ENCODE results near the gene PBRM1. TPM values are rescaled to one million over a fixed set of nuclear protein-coding genes. Genes with fewer than 3 reads are reported as not detected.
A peak's percentile ranks its signal among the peaks of the same experiment; 100 is the strongest.

PBRM1 gene
- total RNA-seq, 2 donors from 2014 or later: 73.4 to 78.5 TPM

DNA sequence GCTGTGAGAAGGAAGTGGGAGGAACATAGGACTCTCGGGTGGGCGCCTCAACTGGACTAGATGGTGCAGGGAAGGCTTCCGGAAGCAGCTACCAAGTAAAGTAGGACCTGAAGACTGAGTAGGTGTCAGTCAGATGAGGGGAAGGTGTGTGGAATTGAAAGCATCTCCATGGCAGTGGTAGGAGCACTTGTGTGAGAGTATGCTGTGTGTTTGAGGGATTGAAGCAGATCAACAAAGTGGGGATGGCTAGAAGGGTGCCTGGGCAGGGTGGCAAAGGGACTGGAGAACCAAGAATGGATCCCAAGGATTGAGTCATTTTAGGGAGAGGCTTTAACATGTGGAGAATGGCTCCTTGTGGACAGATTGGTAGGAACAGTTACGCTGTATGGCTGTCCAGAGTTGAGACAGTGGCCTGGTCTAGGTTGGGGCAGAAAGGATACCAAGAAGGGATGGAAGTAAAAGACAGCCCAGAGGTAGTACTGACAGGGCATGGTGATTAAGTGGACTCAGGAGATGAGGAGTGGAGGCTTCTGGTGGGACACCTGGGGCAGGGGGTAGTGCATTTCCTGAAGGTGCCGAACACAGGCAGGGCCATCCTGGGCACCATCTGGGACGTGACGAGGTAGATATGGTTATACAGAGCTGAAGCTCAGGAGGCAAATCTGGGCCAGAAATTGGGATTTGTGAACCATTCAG is 147.8 kb downstream of the PBRM1 start:
- peaks cover 24% of the 10 kb centered on the region for H3K4me1 Mint-ChIP-seq
- no peaks in the 10 kb centered on the region for H3K9me3 Mint-ChIP-seq
- TF ChIP-seq, protein P1, sequence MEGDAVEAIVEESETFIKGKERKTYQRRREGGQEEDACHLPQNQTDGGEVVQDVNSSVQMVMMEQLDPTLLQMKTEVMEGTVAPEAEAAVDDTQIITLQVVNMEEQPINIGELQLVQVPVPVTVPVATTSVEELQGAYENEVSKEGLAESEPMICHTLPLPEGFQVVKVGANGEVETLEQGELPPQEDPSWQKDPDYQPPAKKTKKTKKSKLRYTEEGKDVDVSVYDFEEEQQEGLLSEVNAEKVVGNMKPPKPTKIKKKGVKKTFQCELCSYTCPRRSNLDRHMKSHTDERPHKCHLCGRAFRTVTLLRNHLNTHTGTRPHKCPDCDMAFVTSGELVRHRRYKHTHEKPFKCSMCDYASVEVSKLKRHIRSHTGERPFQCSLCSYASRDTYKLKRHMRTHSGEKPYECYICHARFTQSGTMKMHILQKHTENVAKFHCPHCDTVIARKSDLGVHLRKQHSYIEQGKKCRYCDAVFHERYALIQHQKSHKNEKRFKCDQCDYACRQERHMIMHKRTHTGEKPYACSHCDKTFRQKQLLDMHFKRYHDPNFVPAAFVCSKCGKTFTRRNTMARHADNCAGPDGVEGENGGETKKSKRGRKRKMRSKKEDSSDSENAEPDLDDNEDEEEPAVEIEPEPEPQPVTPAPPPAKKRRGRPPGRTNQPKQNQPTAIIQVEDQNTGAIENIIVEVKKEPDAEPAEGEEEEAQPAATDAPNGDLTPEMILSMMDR (conservative IDR thresholded peaks at IDR 0.05): no peak

DNA sequence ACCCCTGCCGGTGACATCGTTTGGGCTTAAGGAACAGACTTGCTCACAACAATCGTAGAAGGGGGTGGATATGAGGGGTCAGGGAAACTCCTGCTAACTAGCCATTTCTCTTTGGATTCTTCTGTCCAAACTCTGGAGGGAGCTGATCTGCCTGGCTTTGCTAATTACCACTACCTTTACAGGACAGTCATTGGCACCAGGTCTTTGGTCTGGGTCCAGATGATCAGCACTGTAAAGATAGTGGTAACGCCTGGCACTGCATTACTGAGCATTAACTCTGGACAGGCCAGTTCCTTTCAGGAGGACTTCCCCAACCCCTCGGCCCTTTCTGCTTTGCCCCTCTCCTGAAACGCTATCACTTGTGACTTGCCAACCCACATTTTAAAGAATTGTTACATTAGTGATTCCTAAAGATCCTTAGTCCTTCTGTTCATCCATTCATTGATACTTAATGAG is 148.5 kb downstream of the PBRM1 start:
- TF ChIP-seq, protein P1 (conservative IDR thresholded peaks at IDR 0.05): peak; percentile 5

More for the DNA sequence above, 147.8 kb downstream of the PBRM1 start:
- H3K36me3 ChIP-seq (ENCODE audit: control insufficient read depth, insufficient read depth, low read length): peaks cover 29% of the 10 kb centered on the region
- H3K4me1 ChIP-seq (ENCODE audit: control insufficient read depth, insufficient read depth, low read length): no peaks in the 10 kb centered on the region
- WGBS, 2 experiments (ENCODE audit: insufficient coverage in 1 of 2, insufficient read length in 1 of 2): 88 to 90% methylated on average over 4 to 7 of the region's 7 CpGs
- peak overlapping the region; percentile 84 for H3K4me3 ChIP-seq (ENCODE audit: low read length)
- peak overlapping the region; percentile 89 for H3K9ac ChIP-seq (ENCODE audit: extremely low read depth, low read length, poor library complexity, severe bottlenecking)
- peak overlapping the region; percentile 99 for H3K27ac Mint-ChIP-seq
- no peaks in the 10 kb centered on the region for H3K27me3 ChIP-seq (ENCODE audit: control insufficient read depth, insufficient read depth, low read length, poor library complexity, severe bottlenecking)
- H3K27ac ChIP-seq (ENCODE audit: low read depth, low read length): no peak overlapping the region
- H3K4me3 Mint-ChIP-seq: peak overlapping the region; percentile 99
- no peaks in the 10 kb centered on the region for H3K9me3 ChIP-seq (ENCODE audit: control insufficient read depth, low read length)
- H3K36me3 Mint-ChIP-seq (ENCODE audit: low read depth): peaks cover 26% of the 10 kb centered on the region
- no peaks in the 10 kb centered on the region for H3K27me3 Mint-ChIP-seq (ENCODE audit: insufficient read depth)
- DNase-seq: no peak

DNA sequence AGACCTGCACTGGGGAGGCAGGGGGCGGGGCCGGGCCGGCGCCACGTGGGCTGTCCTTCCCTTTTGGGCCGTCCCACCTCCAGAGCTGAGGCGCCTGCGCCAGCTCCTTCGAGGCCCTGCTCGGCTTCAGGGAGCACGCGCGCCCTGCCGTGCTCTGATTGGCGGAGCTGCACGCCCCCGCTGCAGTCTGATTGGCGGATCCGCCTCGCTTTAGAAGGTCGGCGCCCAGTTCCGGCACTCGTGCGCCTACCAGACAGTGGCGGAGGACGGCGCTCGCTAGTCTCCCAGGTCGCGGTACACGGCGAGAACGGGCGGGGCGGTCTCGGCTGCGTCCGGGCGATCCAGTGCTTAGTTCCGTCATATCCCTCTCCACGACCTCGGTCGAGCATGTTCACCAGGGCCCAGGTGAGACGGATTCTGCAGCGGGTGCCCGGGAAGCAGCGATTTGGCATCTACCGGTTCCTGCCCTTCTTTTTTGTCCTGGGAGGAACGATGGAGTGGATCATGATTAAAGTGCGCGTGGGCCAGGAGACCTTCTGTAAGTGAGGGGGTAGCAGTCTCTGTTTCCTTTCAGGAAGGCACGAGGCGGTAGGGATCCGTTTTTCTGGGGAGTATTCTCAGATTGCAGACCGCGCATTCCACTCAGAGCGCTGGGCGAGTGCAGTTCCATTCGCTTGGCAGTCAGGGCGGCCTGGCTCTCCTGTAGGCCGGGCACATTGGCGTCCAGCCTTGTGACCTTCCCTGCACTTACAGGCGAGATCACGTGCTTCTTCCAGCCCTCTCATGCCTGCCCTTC is 149.1 kb downstream of the PBRM1 start, which contains the start of gene UQCC5:
Gene UQCC5, plus strand, starts transcription at position 237 of the 796 bp plus-strand sequence. Its CDS starts 151 bp downstream, at position 388.
- peaks cover 21% of the 10 kb centered on the region for H3K36me3 Mint-ChIP-seq (ENCODE audit: low read depth)
- peaks cover 24% of the 10 kb centered on the region for H3K4me1 Mint-ChIP-seq
- peak within 1 kb of the TSS; percentile 99 for H3K27ac Mint-ChIP-seq
- Histone ChIP-seq H3K4me3 (ENCODE audit: low read length) (peak within 1 kb of the TSS; percentile 84), H3K9ac (ENCODE audit: extremely low read depth, low read length, poor library complexity, severe bottlenecking) (peak within 1 kb of the TSS; percentile 89), H3K27me3 (ENCODE audit: control insufficient read depth, insufficient read depth, low read length, poor library complexity, severe bottlenecking) (no peaks in the 10 kb centered on the region), H3K36me3 (ENCODE audit: control insufficient read depth, insufficient read depth, low read length) (peaks cover 32% of the 10 kb centered on the region), H3K4me1 (ENCODE audit: control insufficient read depth, insufficient read depth, low read length) (peaks cover 5% of the 10 kb centered on the region), H3K9me3 (ENCODE audit: control insufficient read depth, low read length) (no peaks in the 10 kb centered on the region), H3K27ac (ENCODE audit: low read depth, low read length) (peak within 1 kb of the TSS; percentile 64)
- 0 to 1% methylated on average over 31 to 65 of the region's 65 CpGs for WGBS, 2 experiments (ENCODE audit: insufficient coverage in 1 of 2, insufficient read length in 1 of 2)
- no peaks in the 10 kb centered on the region for H3K27me3 Mint-ChIP-seq (ENCODE audit: insufficient read depth)
- TF ChIP-seq, protein P1 (conservative IDR thresholded peaks at IDR 0.05): no peak
- H3K9me3 Mint-ChIP-seq: no peaks in the 10 kb centered on the region
- DNase-seq: peak; percentile 99
- H3K4me3 Mint-ChIP-seq: peak within 1 kb of the TSS; percentile 99

More for the DNA sequence above, 148.5 kb downstream of the PBRM1 start:
- Histone ChIP-seq H3K27me3 (ENCODE audit: control insufficient read depth, insufficient read depth, low read length, poor library complexity, severe bottlenecking) (no peaks in the 10 kb centered on the region), H3K27ac (ENCODE audit: low read depth, low read length) (no peak overlapping the region), H3K9ac (ENCODE audit: extremely low read depth, low read length, poor library complexity, severe bottlenecking) (peak overlapping the region; percentile 89), H3K4me1 (ENCODE audit: control insufficient read depth, insufficient read depth, low read length) (peaks cover under 1% of the 10 kb centered on the region), H3K9me3 (ENCODE audit: control insufficient read depth, low read length) (no peaks in the 10 kb centered on the region), H3K36me3 (ENCODE audit: control insufficient read depth, insufficient read depth, low read length) (peaks cover 30% of the 10 kb centered on the region), H3K4me3 (ENCODE audit: low read length) (peak overlapping the region; percentile 84)
- Mint-ChIP-seq H3K9me3 (no peaks in the 10 kb centered on the region), H3K4me3 (peak overlapping the region; percentile 99), H3K4me1 (peaks cover 24% of the 10 kb centered on the region), H3K27ac (peak overlapping the region; percentile 99), H3K36me3 (ENCODE audit: low read depth) (peaks cover 26% of the 10 kb centered on the region), H3K27me3 (ENCODE audit: insufficient read depth) (no peaks in the 10 kb centered on the region)
- DNase-seq: no peak
- 15 to 20% methylated on average over 3 to 6 of the region's 6 CpGs for WGBS, 2 experiments (ENCODE audit: insufficient coverage in 1 of 2, insufficient read length in 1 of 2)

All from endodermal cell (in vitro differentiated cells).